H1 (cell line): ENCODE data around the gene CD47. TPM values are rescaled to one million over a fixed set of nuclear protein-coding genes. Genes with fewer than 3 reads are reported as not detected.

Experiments used
- CTCF ChIA-PET: fragments of 300-600 bp; sonication (Branson Sonifier 250); formaldehyde crosslinking; loops from one replicate; lab custom pipeline; 2021; ENCODE audit not compliant: partially characterized antibody; lab: Charles Lee
- POLR2A ChIA-PET: fragments of 300-600 bp; sonication (Branson Sonifier 250); formaldehyde crosslinking; loops from one replicate; lab custom pipeline; 2021; ENCODE audit warnings: inconsistent platforms; ENCODE audit not compliant: partially characterized antibody; lab: Charles Lee
- DNase-seq, 2 experiments: peaks; one replicate each; pipeline versions ENCODE4 v3.0.0 to v3.0.0-alpha.2; 2010 to 2022; ENCODE audit warnings: low spot score in 2 of 2, low read depth in 1 of 2, mixed read lengths in 1 of 2
- FAIRE-seq: peaks from 2 replicates; lab custom pipeline; 2011; peaks lifted over from hg19 to GRCh38; lab: Jason Lieb, UNC
- H2AFZ ChIP-seq: 2 replicates; pipeline ENCODE4 v1.8.1; 2012; ENCODE audit warnings: low read length, inconsistent platforms
- H2AK5ac ChIP-seq: 2 replicates; pipeline ENCODE4 v1.6.1; 2013; ENCODE audit warnings: low read depth, low read length
- H2BK120ac ChIP-seq: replicated peaks from 2 replicates; pipeline ENCODE3; 2013; ENCODE audit warnings: low read depth, low read length, inconsistent platforms
- H2BK12ac ChIP-seq: 2 replicates; pipeline ENCODE4 v1.6.1; 2013; ENCODE audit warnings: low read depth, low read length
- H2BK15ac ChIP-seq: 2 replicates; pipeline ENCODE4 v1.6.1; 2013; ENCODE audit warnings: low read length
- H2BK20ac ChIP-seq: 2 replicates; pipeline ENCODE4 v1.6.1; 2013; ENCODE audit warnings: low read length
- H2BK5ac ChIP-seq: 2 replicates; pipeline ENCODE4 v1.6.1; 2013; ENCODE audit warnings: low read depth, low read length
- H3K14ac ChIP-seq: 2 replicates; pipeline ENCODE4 v1.6.1; 2013; ENCODE audit warnings: inconsistent platforms; ENCODE audit not compliant: insufficient read length
- H3K18ac ChIP-seq: 2 replicates; pipeline ENCODE4 v1.6.1; 2013; ENCODE audit warnings: low read length; ENCODE audit errors: extremely low read depth
- H3K23ac ChIP-seq: 2 replicates; pipeline ENCODE4 v1.6.1; 2013; ENCODE audit warnings: inconsistent platforms; ENCODE audit not compliant: insufficient read length
- H3K23me2 ChIP-seq: 2 replicates; pipeline ENCODE4 v1.6.1; 2013; ENCODE audit warnings: low read depth, low read length
- H3K27ac ChIP-seq: 2 replicates; pipeline ENCODE4 v1.6.1; 2011; ENCODE audit warnings: low read depth, low read length, inconsistent platforms
- H3K27me3 ChIP-seq, 4 experiments: replicated peaks in 1 of 4; 1 replicate in 1 of 4; 2 replicates in 3 of 4; pipeline versions ENCODE4 v1.6.1 to v1.8.1; 2011 to 2013; ENCODE audit warnings: low read length in 3 of 4, mild to moderate bottlenecking in 3 of 4, inconsistent platforms in 2 of 4, mixed read lengths in 2 of 4, moderate library complexity in 1 of 4; ENCODE audit not compliant: control insufficient read depth in 3 of 4, insufficient read depth in 3 of 4; ENCODE audit errors: extremely low read depth in 1 of 4
- H3K36me3 ChIP-seq, 4 experiments: 2 replicates each; pipeline versions ENCODE4 v1.6.1 to v1.8.1; 2011 to 2013; ENCODE audit warnings: mild to moderate bottlenecking in 4 of 4, low read length in 3 of 4, moderate library complexity in 2 of 4, control low read depth in 1 of 4, inconsistent platforms in 1 of 4; ENCODE audit not compliant: insufficient read depth in 4 of 4, control insufficient read depth in 2 of 4
- H3K4ac ChIP-seq: replicated peaks from 2 replicates; pipeline ENCODE3; 2013; ENCODE audit warnings: low read length, low read depth, mixed read lengths, inconsistent platforms; ENCODE audit not compliant: insufficient read length
- H3K4me1 ChIP-seq, 4 experiments: replicated peaks in 1 of 4; 1 replicate in 1 of 4; 2 replicates in 3 of 4; pipeline versions ENCODE4 v1.6.1 to v1.8.1; 2011 to 2013; ENCODE audit warnings: low read length in 3 of 4, inconsistent platforms in 2 of 4, mixed read lengths in 1 of 4; ENCODE audit not compliant: insufficient read depth in 4 of 4, control insufficient read depth in 3 of 4
- H3K4me2 ChIP-seq, 2 experiments: 2 replicates each; pipeline versions ENCODE4 v1.6.1 to v1.8.1; 2011 to 2013; ENCODE audit warnings: low read depth in 2 of 2, low read length in 2 of 2, control low read depth in 1 of 2, inconsistent platforms in 1 of 2, mild to moderate bottlenecking in 1 of 2; ENCODE audit not compliant: insufficient read depth in 1 of 2
- H3K4me3 ChIP-seq, 4 experiments: fragments of 200-600, 300-600 bp in 1 of 4; sonication (generic), shearing (Covaris generic), sonication (Bioruptor Twin) in 1 of 4; 2 replicates each; pipeline versions ENCODE4 v1.5.1 to v1.8.1; 2011 to 2016; ENCODE audit warnings: low read length in 4 of 4, low read depth in 3 of 4, control low read depth in 2 of 4, inconsistent platforms in 2 of 4, mild to moderate bottlenecking in 2 of 4, mixed read lengths in 1 of 4, moderate library complexity in 1 of 4; ENCODE audit not compliant: insufficient read depth in 2 of 4; ENCODE audit errors: extremely low read depth in 1 of 4
- H3K56ac ChIP-seq: replicated peaks from 2 replicates; pipeline ENCODE3; 2013; ENCODE audit warnings: low read depth, mild to moderate bottlenecking, mixed read lengths, low read length, inconsistent platforms; ENCODE audit not compliant: insufficient read length
- H3K79me1 ChIP-seq: 2 replicates; pipeline ENCODE4 v1.6.1; 2013; ENCODE audit warnings: low read depth, low read length, control low read depth
- H3K79me2 ChIP-seq, 2 experiments: 2 replicates each; pipeline versions ENCODE4 v1.6.1 to v1.8.1; 2012 to 2013; ENCODE audit warnings: low read length in 2 of 2, mild to moderate bottlenecking in 2 of 2, inconsistent platforms in 1 of 2; ENCODE audit not compliant: insufficient read depth in 2 of 2, control insufficient read depth in 1 of 2
- H3K9ac ChIP-seq, 4 experiments: replicated peaks in 1 of 4; 1 replicate in 1 of 4; 2 replicates in 3 of 4; pipeline versions ENCODE4 v1.6.1 to v1.8.1; 2011 to 2013; ENCODE audit warnings: low read depth in 3 of 4, low read length in 3 of 4, control low read depth in 2 of 4, mild to moderate bottlenecking in 2 of 4, moderate library complexity in 2 of 4, inconsistent platforms in 1 of 4; ENCODE audit errors: extremely low read depth in 1 of 4
- H3K9me3 ChIP-seq, 2 experiments: 2 replicates each; pipeline versions ENCODE4 v1.6.1 to v1.8.1; 2012 to 2013; ENCODE audit warnings: mild to moderate bottlenecking in 2 of 2, moderate library complexity in 2 of 2, control low read depth in 1 of 2, inconsistent platforms in 1 of 2, low read depth in 1 of 2, low read length in 1 of 2, mixed read lengths in 1 of 2; ENCODE audit not compliant: insufficient read depth in 2 of 2
- H4K20me1 ChIP-seq, 2 experiments: replicated peaks in 1 of 2; 2 replicates each; pipeline versions ENCODE3 to v1.8.1; 2011 to 2013; ENCODE audit warnings: inconsistent platforms in 2 of 2, low read length in 2 of 2, mild to moderate bottlenecking in 1 of 2; ENCODE audit not compliant: insufficient read depth in 2 of 2, control insufficient read depth in 1 of 2
- H4K5ac ChIP-seq: 2 replicates; pipeline ENCODE4 v1.6.1; 2013; ENCODE audit warnings: low read length, low read depth, mixed read lengths, inconsistent platforms; ENCODE audit not compliant: insufficient read length
- H4K8ac ChIP-seq: 2 replicates; pipeline ENCODE4 v1.8.0; 2013; ENCODE audit warnings: mild to moderate bottlenecking, moderate library complexity, low read length, inconsistent platforms; ENCODE audit not compliant: insufficient read depth; ENCODE audit errors: extremely low read depth
- H4K91ac ChIP-seq: replicated peaks from 2 replicates; pipeline ENCODE3; 2013; ENCODE audit warnings: low read length, mixed read lengths, inconsistent platforms; ENCODE audit not compliant: insufficient read length
- ASH2L ChIP-seq: fragments of 200-600, 300-600 bp; sonication (generic); IDR thresholded peaks from one replicate; pipeline ENCODE4 v1.7.1; 2017; ENCODE audit warnings: low read length
- BRCA1 ChIP-seq: IDR thresholded peaks from 2 replicates; pipeline ENCODE4 v1.6.1; 2012; ENCODE audit warnings: low read depth, low read length, improper control_type of control experiment
- CBX5 ChIP-seq: fragments of 300-800, 300-1000 bp; sonication (generic); IDR thresholded peaks from 2 replicates; pipeline ENCODE4 v1.7.1; 2016; ENCODE audit warnings: antibody characterized with exemption, low read length, low read depth
- EZH2 ChIP-seq: fragments of 200-600 bp; sonication (generic); IDR thresholded peaks from 2 replicates; pipeline ENCODE4 v1.7.1; 2012; ENCODE audit warnings: low read depth, mild to moderate bottlenecking, moderate library complexity, low read length, inconsistent platforms; ENCODE audit not compliant: severe bottlenecking
- FOSL1 ChIP-seq: IDR thresholded peaks from 2 replicates; pipeline ENCODE4 v1.6.1; 2011; ENCODE audit warnings: mild to moderate bottlenecking, low read depth, low read length, moderate library complexity; ENCODE audit not compliant: insufficient read depth
- GABPA ChIP-seq: IDR thresholded peaks from 2 replicates; pipeline ENCODE4 v1.6.1; 2011; ENCODE audit warnings: mild to moderate bottlenecking, low read length, moderate library complexity, borderline replicate concordance; ENCODE audit not compliant: insufficient read depth
- GTF2F1 ChIP-seq: IDR thresholded peaks from 2 replicates; pipeline ENCODE4 v1.6.1; 2012; ENCODE audit warnings: low read depth, low read length, improper control_type of control experiment, borderline replicate concordance
- JUN ChIP-seq: IDR thresholded peaks from 2 replicates; pipeline ENCODE4 v1.6.1; 2011; ENCODE audit warnings: low read depth, mild to moderate bottlenecking, improper control_type of control experiment, low read length
- JUND ChIP-seq: IDR thresholded peaks from 2 replicates; pipeline ENCODE4 v1.6.1; 2011; ENCODE audit warnings: mild to moderate bottlenecking, improper control_type of control experiment, low read length
- MAX ChIP-seq: IDR thresholded peaks from 2 replicates; pipeline ENCODE4 v1.6.1; 2012; ENCODE audit warnings: inconsistent platforms
- NANOG ChIP-seq: IDR thresholded peaks from 2 replicates; pipeline ENCODE4 v1.6.1; 2011; ENCODE audit warnings: low read length, low read depth, mild to moderate bottlenecking, inconsistent platforms; ENCODE audit not compliant: insufficient read depth, poor library complexity, severe bottlenecking
- POLR2AphosphoS5 ChIP-seq: IDR thresholded peaks from 2 replicates; pipeline ENCODE4 v1.6.1; 2011; ENCODE audit warnings: low read depth, low read length
- SIRT6 ChIP-seq: IDR thresholded peaks from one replicate; pipeline ENCODE4 v1.7.1; 2012; ENCODE audit warnings: low read length, inconsistent platforms
- YY1 ChIP-seq: IDR thresholded peaks from 2 replicates; pipeline ENCODE4 v1.6.1; 2011; ENCODE audit warnings: low read depth, mild to moderate bottlenecking, low read length
- WGBS, 2 experiments: shearing (Covaris generic) in 1 of 2; methylation state at CpG; one replicate each; pipeline versions ENCODE4 v1.1.6 to v1.1.7; 2013 to 2015; ENCODE audit warnings: low lambda C conversion rate in 2 of 2, mixed read lengths in 2 of 2, inconsistent platforms in 1 of 2, low coverage in 1 of 2, missing lambda C conversion rate in 1 of 2; ENCODE audit not compliant: insufficient replicate concordance in 2 of 2, insufficient coverage in 1 of 2, insufficient read length in 1 of 2; ENCODE audit errors: extremely low coverage in 1 of 2, missing lambda C conversion rate in 1 of 2; 5-methylcytosine and 5-hydroxymethylcytosine counted together
- polyA plus RNA-seq, 7 experiments: library from polyadenylated mRNA; depleted of rRNA in 3 of 7; stranded (reverse) in 5 of 7; unstranded in 2 of 7; fragments of >200 nt in 5 of 7; fragments of 200-250 nt in 2 of 7; gene quantifications; 1 replicate in 5 of 7; 2 replicates in 1 of 7; 4 replicates in 1 of 7; pipeline versions ENCODE4 v1.2.1 to v1.2.3, GENCODE V29; 2011 to 2013; ENCODE audit warnings: missing spikeins in 2 of 7, mixed read lengths in 2 of 7
- total RNA-seq: library from RNA; stranded (reverse); fragmentation: NEBNext Ultra II Directional; extraction: Animal tissue kit (Norgen Biotek cat#: 25700); gene quantifications from 2 replicates; pipeline ENCODE4 v1.2.1, GENCODE V29; 2021

Gene CD47
- total and polyA plus RNA-seq, 2 of the 8 experiments (the other 6 are each of a cell fraction or from before 2014, with no cell fraction given), result 14.4 to 19.3 TPM

GRCh38 chr3:108108416-108108815, 17.6 kb upstream of the CD47 start:
- Histone ChIP-seq H4K91ac (no peak overlapping the region), H3K36me3 (no peaks in the 10 kb centered on the region), H2BK5ac (no peak overlapping the region), H2BK20ac (no peak overlapping the region), H3K18ac (no peak overlapping the region), H3K14ac (no peak overlapping the region), H3K9ac (no peak overlapping the region), H2AFZ (no peak overlapping the region), H2BK12ac (no peak overlapping the region), H4K20me1 (peaks cover 0 to 2% of the 10 kb centered on the region in 2 experiments), H3K4me3 (no peak overlapping the region), H3K79me2 (no peaks in the 10 kb centered on the region), H3K23ac (no peak overlapping the region), H2BK120ac (no peak overlapping the region), H4K5ac (no peak overlapping the region), H3K9me3 (no peaks in the 10 kb centered on the region), H4K8ac (no peak overlapping the region), H3K4me2 (no peak overlapping the region), H3K4ac (no peak overlapping the region), H3K27ac (no peak overlapping the region), H3K56ac (no peak overlapping the region), H3K23me2 (no peaks in the 10 kb centered on the region), H3K79me1 (no peaks in the 10 kb centered on the region), H2BK15ac (no peak overlapping the region), H3K4me1 (0 out of 7 replicates have a peak, but pooled peaks cover 0 to under 1% (median 0%) of the 10 kb centered on the region in 4 experiments), H3K27me3 (no peaks in the 10 kb centered on the region), H2AK5ac (no peak overlapping the region)
- WGBS, 2 experiments, result 85% methylated on average over 2 of the region's 2 CpGs; no CpG with 5 or more reads in 1 of the 2 experiments
- POLR2A ChIA-PET, result no interaction called here
- DNase-seq, result no peak
- CTCF ChIA-PET, result interaction anchor here (0.7 to 1.4 kb wide), 4 partner anchors 10 to 129 kb away, joined by 3 to 4 read pairs (median 3); no protein-coding TSS in a partner anchor
- no peak for FAIRE-seq
- TF ChIP-seq CBX5 (no peak), SIRT6 (no peak), POLR2AphosphoS5 (no peak), BRCA1 (no peak), FOSL1 (no peak), JUND (no peak), GTF2F1 (no peak), NANOG (no peak), EZH2 (no peak), ASH2L (no peak), YY1 (no peak), GABPA (no peak), JUN (no peak), MAX (no peak)
